Measurements from ENCODE around the gene GADD45G. TPM values are rescaled to one million over a fixed set of nuclear protein-coding genes. Genes with fewer than 3 reads are reported as not detected.

The GADD45G gene, protein sequence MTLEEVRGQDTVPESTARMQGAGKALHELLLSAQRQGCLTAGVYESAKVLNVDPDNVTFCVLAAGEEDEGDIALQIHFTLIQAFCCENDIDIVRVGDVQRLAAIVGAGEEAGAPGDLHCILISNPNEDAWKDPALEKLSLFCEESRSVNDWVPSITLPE
- total RNA-seq (2021; fragmentation: NEBNext Ultra II Directional; extraction: Animal tissue kit (Norgen Biotek cat#: 25700)) (7.0 and 9.2 TPM in 2 replicates), polyA plus RNA-seq (2011; rRNA removed) (11.4 and 20.7 TPM in 2 replicates), polyA minus RNA-seq (2011; rRNA and poly(A)+ RNA removed) (1.5 and 2.4 TPM in 2 replicates)
- polyA plus RNA-seq (2011; cell fraction: cytosol; rRNA removed), result 9.8 TPM
- 16.9 TPM for polyA plus RNA-seq (2011; cell fraction: nucleus; rRNA removed)
- 5.2 to 17.2 TPM (median 11.3 TPM) in 4 replicates for polyA plus RNA-seq (2012, experiment 1 of 2)
- polyA plus RNA-seq (2012, experiment 2 of 2), result 4.4 TPM
- polyA plus RNA-seq (2013, experiment 1 of 2), result 7.4 TPM
- polyA plus RNA-seq (2013, experiment 2 of 2), result 5.6 TPM
- 3.4 TPM for polyA minus RNA-seq (2011; cell fraction: cytosol; rRNA and poly(A)+ RNA removed)
- polyA minus RNA-seq (2011; cell fraction: nucleus; rRNA and poly(A)+ RNA removed), result 9.3 TPM
- long read RNA-seq, experiment 1, result 0 reads
- long read RNA-seq, experiment 2, result 0 reads

DNA sequence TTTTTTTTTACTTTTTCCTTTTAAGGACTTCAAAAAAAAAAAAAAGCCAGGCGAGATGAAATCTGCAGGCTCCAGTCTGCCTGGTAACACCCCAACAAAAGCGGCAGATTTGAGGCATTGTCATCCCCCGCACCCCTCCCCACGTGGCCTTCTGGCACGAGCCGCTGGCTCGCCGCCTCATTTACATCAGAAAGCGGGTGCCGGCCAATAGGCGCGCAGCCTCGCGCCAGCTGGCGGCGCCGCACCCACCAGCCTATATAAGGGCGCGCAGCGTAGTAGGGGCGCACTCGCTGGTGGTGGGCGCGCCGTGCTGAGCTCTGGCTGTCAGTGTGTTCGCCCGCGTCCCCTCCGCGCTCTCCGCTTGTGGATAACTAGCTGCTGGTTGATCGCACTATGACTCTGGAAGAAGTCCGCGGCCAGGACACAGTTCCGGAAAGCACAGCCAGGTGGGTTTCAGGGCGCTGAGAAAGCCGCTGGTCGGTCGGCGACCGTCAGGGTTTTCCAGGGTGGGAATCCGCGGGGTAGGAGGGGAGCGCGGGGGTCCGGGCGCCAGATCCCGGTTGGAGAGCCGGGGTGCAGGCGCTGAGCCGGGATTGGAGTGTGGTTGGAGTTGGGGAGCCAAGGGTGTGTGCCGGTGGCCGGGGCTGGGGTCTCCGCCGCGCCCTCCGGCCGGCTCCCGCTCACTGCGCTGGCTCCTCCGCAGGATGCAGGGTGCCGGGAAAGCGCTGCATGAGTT is at the start of gene GADD45G:
GADD45G (plus strand) TSS at position 284 of the 736 bp plus-strand sequence; CDS start at position 394, 110 bp downstream.
- CTCF ChIA-PET (ENCODE audit: partially characterized antibody), result interaction anchor here (0.7 to 6.4 kb wide), 8 partner anchors 12 to 499 kb away, joined by 3 to 149 read pairs (median 6); no protein-coding TSS in a partner anchor
- peak within 1 kb of the TSS; percentile 27 for H3K56ac ChIP-seq (replicated peaks; ENCODE audit: insufficient read length, low read depth, low read length)
- H3K18ac ChIP-seq (ENCODE audit: extremely low read depth, low read length), result peak within 1 kb of the TSS; percentile 98
- H3K9ac ChIP-seq (replicated peaks in 1 of 4; ENCODE audit: extremely low read depth in 1 of 4, low read depth in 3 of 4, low read length in 3 of 4), result peak within 1 kb of the TSS; percentile 5 to 48 (median 42)
- 1% methylated on average over 54 of the region's 63 CpGs; no CpG with 5 or more reads in 1 of the 2 experiments for WGBS, 2 experiments (ENCODE audit: extremely low coverage in 1 of 2, insufficient coverage in 1 of 2, insufficient read length in 1 of 2, insufficient replicate concordance in 2 of 2, low coverage in 1 of 2, low lambda C conversion rate in 2 of 2, missing lambda C conversion rate in 1 of 2)
- DNase-seq (ENCODE audit: low read depth in 1 of 2, low spot score in 2 of 2) (peak; percentile 91 to 94), FAIRE-seq (no peak)
- H3K4me2 ChIP-seq (ENCODE audit: insufficient read depth in 1 of 2, low read depth in 2 of 2, low read length in 2 of 2), result peak within 1 kb of the TSS; percentile 52 to 98
- H2AFZ ChIP-seq (ENCODE audit: low read length), result no peak within 1 kb of the TSS
- peak within 1 kb of the TSS; percentile 88 for H2BK5ac ChIP-seq (ENCODE audit: low read depth, low read length)
- peaks cover 22% of the 10 kb centered on the region for H3K23me2 ChIP-seq (ENCODE audit: low read depth, low read length)
- H3K4me3 ChIP-seq (ENCODE audit: extremely low read depth in 1 of 4, insufficient read depth in 2 of 4, low read depth in 3 of 4, low read length in 4 of 4), result peak within 1 kb of the TSS; percentile 59 to 88 (median 78)
- H2BK20ac ChIP-seq (ENCODE audit: low read length), result 0 out of 2 replicates have a peak within 1 kb of the TSS, but pooled peaks have one; percentile 90
- peak within 1 kb of the TSS; percentile 84 for H4K91ac ChIP-seq (replicated peaks; ENCODE audit: insufficient read length, low read length)
- H2BK15ac ChIP-seq (ENCODE audit: low read length), result peak within 1 kb of the TSS; percentile 65; the same call in 1 of the 2 replicates
- H4K20me1 ChIP-seq (replicated peaks in 1 of 2; ENCODE audit: control insufficient read depth in 1 of 2, insufficient read depth in 2 of 2, low read length in 2 of 2), result peaks cover 7 to 15% of the 10 kb centered on the region in 2 experiments
- no peak within 1 kb of the TSS for H2BK120ac ChIP-seq (replicated peaks; ENCODE audit: low read depth, low read length)
- H4K8ac ChIP-seq (ENCODE audit: extremely low read depth, insufficient read depth, low read length), result peak within 1 kb of the TSS; percentile 97; the same call in 1 of the 2 replicates
- no peaks in the 10 kb centered on the region; the same call in 1 of the 2 replicates for H3K79me1 ChIP-seq (ENCODE audit: low read depth, low read length)
- H3K14ac ChIP-seq (ENCODE audit: insufficient read length), result no peak within 1 kb of the TSS
- peaks cover 0 to 14% of the 10 kb centered on the region in 2 experiments; a peak in 1 of 4 replicates for H3K79me2 ChIP-seq (ENCODE audit: control insufficient read depth in 1 of 2, insufficient read depth in 2 of 2, low read length in 2 of 2)
- peak within 1 kb of the TSS; percentile 91 for H3K4ac ChIP-seq (replicated peaks; ENCODE audit: insufficient read length, low read depth, low read length)
- H3K27me3 ChIP-seq (replicated peaks in 1 of 4; ENCODE audit: control insufficient read depth in 3 of 4, extremely low read depth in 1 of 4, insufficient read depth in 3 of 4, low read length in 3 of 4), result peaks cover 0 to 18% (median 13%) of the 10 kb centered on the region in 4 experiments; a peak in 5 of 7 replicates
- peaks cover 0 to 13% (median 9%) of the 10 kb centered on the region in 4 experiments; a peak in 6 of 7 replicates for H3K4me1 ChIP-seq (replicated peaks in 1 of 4; ENCODE audit: control insufficient read depth in 3 of 4, insufficient read depth in 4 of 4, low read length in 3 of 4)
- peaks cover 0 to 22% (median 2%) of the 10 kb centered on the region in 4 experiments; a peak in 3 of 8 replicates for H3K36me3 ChIP-seq (ENCODE audit: control insufficient read depth in 2 of 4, insufficient read depth in 4 of 4, low read length in 3 of 4)
- POLR2A ChIA-PET (ENCODE audit: partially characterized antibody), result interaction anchor here (0.6 to 6.2 kb wide), 44 partner anchors 12 to 498 kb away, joined by 3 to 107 read pairs (median 5); no protein-coding TSS in a partner anchor
- no peaks in the 10 kb centered on the region for H3K9me3 ChIP-seq (ENCODE audit: insufficient read depth in 2 of 2, low read depth in 1 of 2, low read length in 1 of 2)
- peak within 1 kb of the TSS; percentile 88; the same call in 1 of the 2 replicates for H2BK12ac ChIP-seq (ENCODE audit: low read depth, low read length)
- no peak within 1 kb of the TSS for H3K23ac ChIP-seq (ENCODE audit: insufficient read length)
- H4K5ac ChIP-seq (ENCODE audit: insufficient read length, low read depth, low read length), result peak within 1 kb of the TSS; percentile 86
- H3K27ac ChIP-seq (ENCODE audit: low read depth, low read length), result peak within 1 kb of the TSS; percentile 73
- no peak within 1 kb of the TSS for H2AK5ac ChIP-seq (ENCODE audit: low read depth, low read length)
- TF ChIP-seq POU5F1 (IDR thresholded peaks at IDR 0.05; ENCODE audit: low read depth, low read length) (peak; percentile 88; the same call in 1 of the 2 replicates), SP1 (IDR thresholded peaks at IDR 0.05; ENCODE audit: low read depth, low read length) (peak; percentile 66), CHD1 (IDR thresholded peaks at IDR 0.05; ENCODE audit: low read depth, low read length) (no peak), SIX5 (IDR thresholded peaks at IDR 0.05; ENCODE audit: low read depth, low read length) (no peak), ZNF274 (IDR thresholded peaks at IDR 0.05; ENCODE audit: borderline replicate concordance, extremely low read depth, low read length) (no peak), RFX5 (IDR thresholded peaks at IDR 0.05; ENCODE audit: borderline replicate concordance, low read depth, low read length) (peak; percentile 83)
